EH (cell line): ENCODE results near the gene TENM4.

Experiments used
- DNase-seq: peaks from one replicate; pipeline ENCODE4 v3.0.0-alpha.2; 2015; ENCODE audit warnings: low read depth

TENM4 gene

GRCh38 chr11:78740199-78741071, 700.4 kb downstream of the TENM4 start:
- DNase-seq: no peak

GRCh38 chr11:78737891-78738290, 702.9 kb downstream of the TENM4 start:
- no peak for DNase-seq

- no peak for DNase-seq
Measured at GRCh38 chr11:78737301-78737700, 703.5 kb downstream of the TENM4 start.

GRCh38 chr11:78735711-78736110, 705.1 kb downstream of the TENM4 start:
- DNase-seq: no peak

- DNase-seq: no peak
Measured at GRCh38 chr11:78733031-78733430, 707.8 kb downstream of the TENM4 start.

GRCh38 chr11:78732246-78732645, 708.6 kb downstream of the TENM4 start:
- no peak for DNase-seq

GRCh38 chr11:78731027-78731426, 709.8 kb downstream of the TENM4 start:
- peak; percentile 6 for DNase-seq

GRCh38 chr11:78730267-78730824, 710.5 kb downstream of the TENM4 start:
- no peak for DNase-seq

GRCh38 chr11:78727816-78728215, 713.0 kb downstream of the TENM4 start:
- DNase-seq: no peak

GRCh38 chr11:78725200-78725599, 715.6 kb downstream of the TENM4 start:
- DNase-seq: no peak

GRCh38 chr11:78722786-78723185, 718.0 kb downstream of the TENM4 start:
- DNase-seq: no peak

GRCh38 chr11:78720281-78720989, 720.4 kb downstream of the TENM4 start:
- no peak for DNase-seq

- DNase-seq: no peak
Measured at GRCh38 chr11:78717041-78717440, 723.8 kb downstream of the TENM4 start.

- peak; percentile 78 for DNase-seq
Measured at GRCh38 chr11:78715639-78716311, 725.1 kb downstream of the TENM4 start.

GRCh38 chr11:78714539-78714938, 726.3 kb downstream of the TENM4 start:
- DNase-seq: no peak

- DNase-seq: no peak
Measured at GRCh38 chr11:78711735-78712134, 729.1 kb downstream of the TENM4 start.

- no peak for DNase-seq
Measured at GRCh38 chr11:78710417-78710816, 730.4 kb downstream of the TENM4 start.

GRCh38 chr11:78708388-78708787, 732.4 kb downstream of the TENM4 start:
- peak; percentile 70 for DNase-seq

GRCh38 chr11:78706551-78706950, 734.3 kb downstream of the TENM4 start:
- DNase-seq: no peak

GRCh38 chr11:78704811-78705210, 736.0 kb downstream of the TENM4 start:
- no peak for DNase-seq

- no peak for DNase-seq
Measured at GRCh38 chr11:78699609-78700135, 741.2 kb downstream of the TENM4 start.

GRCh38 chr11:78698612-78699011, 742.2 kb downstream of the TENM4 start:
- peak; percentile 78 for DNase-seq
